Spleen (tissue), 7 donors: ENCODE data around the gene DUSP3.

Experiments used
- POLR2A ChIP-seq, 3 donors: fragments of 450-650 bp; IDR thresholded peaks; one replicate each; pipeline ENCODE4 v1.5.1; 2017; ENCODE audit warnings: antibody characterized with exemption in 3 of 3, mild to moderate bottlenecking in 1 of 3
- TF ChIP-seq, protein P1 (sequence below), 11 experiments: fragments of 200-600 bp in 7 of 11; fragments of 450-650 bp in 4 of 11; sonication (generic) in 4 of 11; IDR thresholded peaks in 8 of 11; conservative IDR thresholded peaks in 3 of 11; 1 replicate in 7 of 11; 2 replicates in 4 of 11; pipeline versions ENCODE4 v1.4.0 to v1.8.0; 2016 to 2021; ENCODE audit warnings: antibody characterized with exemption in 11 of 11, inconsistent platforms in 4 of 11, mild to moderate bottlenecking in 1 of 11
- donor health status: DM: no; HTN: no; CAD: no; lungs with moderate emphysema.
- donor health status: DM: no; HTN: no; CAD: no.
- donor health status: DM: no; HTN: no; CAD: no.

GRCh38 chr17:43740541-43740940 lies 38.2 kb downstream of the DUSP3 start:
- TF ChIP-seq, protein P1, sequence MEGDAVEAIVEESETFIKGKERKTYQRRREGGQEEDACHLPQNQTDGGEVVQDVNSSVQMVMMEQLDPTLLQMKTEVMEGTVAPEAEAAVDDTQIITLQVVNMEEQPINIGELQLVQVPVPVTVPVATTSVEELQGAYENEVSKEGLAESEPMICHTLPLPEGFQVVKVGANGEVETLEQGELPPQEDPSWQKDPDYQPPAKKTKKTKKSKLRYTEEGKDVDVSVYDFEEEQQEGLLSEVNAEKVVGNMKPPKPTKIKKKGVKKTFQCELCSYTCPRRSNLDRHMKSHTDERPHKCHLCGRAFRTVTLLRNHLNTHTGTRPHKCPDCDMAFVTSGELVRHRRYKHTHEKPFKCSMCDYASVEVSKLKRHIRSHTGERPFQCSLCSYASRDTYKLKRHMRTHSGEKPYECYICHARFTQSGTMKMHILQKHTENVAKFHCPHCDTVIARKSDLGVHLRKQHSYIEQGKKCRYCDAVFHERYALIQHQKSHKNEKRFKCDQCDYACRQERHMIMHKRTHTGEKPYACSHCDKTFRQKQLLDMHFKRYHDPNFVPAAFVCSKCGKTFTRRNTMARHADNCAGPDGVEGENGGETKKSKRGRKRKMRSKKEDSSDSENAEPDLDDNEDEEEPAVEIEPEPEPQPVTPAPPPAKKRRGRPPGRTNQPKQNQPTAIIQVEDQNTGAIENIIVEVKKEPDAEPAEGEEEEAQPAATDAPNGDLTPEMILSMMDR (IDR thresholded peaks at IDR 0.05 in 8 of 11, conservative IDR thresholded peaks at IDR 0.05 in 3 of 11), result no peak
- no peak for TF ChIP-seq POLR2A (IDR thresholded peaks at IDR 0.05)
